Measurements from ENCODE around the gene TUBB4A.

The TUBB4A gene

DNA sequence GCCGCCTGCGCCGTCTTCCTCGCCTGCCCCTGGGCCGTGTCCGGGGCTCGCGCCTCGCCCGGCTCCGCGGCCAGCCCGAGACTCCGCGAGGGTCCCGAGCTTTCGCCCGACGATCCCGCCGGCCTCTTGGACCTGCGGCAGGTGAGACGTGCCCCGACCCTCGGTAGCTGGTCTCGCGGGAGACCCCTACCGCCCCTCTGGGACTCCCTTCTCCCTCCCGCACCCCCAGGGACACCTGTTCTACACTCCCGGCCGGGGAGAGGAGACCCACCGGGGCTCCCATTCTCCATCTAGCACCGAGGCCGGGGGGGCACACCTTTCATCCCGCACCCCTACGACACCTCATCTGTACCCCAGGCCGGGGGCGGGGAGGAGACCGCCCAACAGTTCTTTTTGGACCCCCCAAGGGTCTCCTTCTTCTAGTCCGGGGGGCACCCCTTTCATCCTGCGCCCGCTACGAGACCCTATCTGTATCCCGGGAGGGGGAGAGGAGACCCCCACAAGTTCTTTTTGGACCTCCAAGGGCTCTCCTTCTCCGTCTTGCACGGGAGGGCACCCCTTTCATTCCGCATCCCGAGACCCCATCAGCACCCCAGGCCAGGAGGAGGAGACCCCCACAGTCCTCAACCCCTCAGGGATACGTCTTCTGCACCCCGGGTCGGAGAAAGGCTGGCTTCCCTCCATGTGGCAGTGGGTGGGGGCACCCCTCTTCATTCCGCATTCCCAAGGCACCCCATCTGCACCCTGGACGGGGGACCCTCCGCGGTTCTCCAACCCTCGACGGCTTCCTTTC is 29.2 kb upstream of the TUBB4A start:
- TF ChIP-seq CTCF (IDR thresholded peaks at IDR 0.05; ENCODE audit: control insufficient read depth, insufficient read depth, low read depth, low read length, missing control alignments), result no peak
- DNase-seq (ENCODE audit: low read depth), result no peak
- H3K4me3 ChIP-seq (ENCODE audit: control insufficient read depth, low read depth, low read length), result peak overlapping the region; percentile 59

- H3K4me3 ChIP-seq (ENCODE audit: control insufficient read depth, low read depth, low read length), result peak within 1 kb of the TSS; percentile 59
- no peak for TF ChIP-seq CTCF (IDR thresholded peaks at IDR 0.05; ENCODE audit: control insufficient read depth, insufficient read depth, low read depth, low read length, missing control alignments)
- peak; percentile 24 for DNase-seq (ENCODE audit: low read depth)
These were observed 28.5 kb upstream of the TUBB4A start, which contains the start of gene TNFSF9 for GRCh38 chr19:6530386-6531162. Gene TNFSF9, plus strand, starts transcription at chr19:6531026. Its CDS starts 11 bp downstream, at chr19:6531037.

GRCh38 chr19:6529937-6530385 is 27.9 kb upstream of the TUBB4A start:
- peak overlapping the region; percentile 59 for H3K4me3 ChIP-seq (ENCODE audit: control insufficient read depth, low read depth, low read length)
- TF ChIP-seq CTCF (IDR thresholded peaks at IDR 0.05; ENCODE audit: control insufficient read depth, insufficient read depth, low read depth, low read length, missing control alignments), result no peak
- DNase-seq (ENCODE audit: low read depth), result no peak

GRCh38 chr19:6529351-6529750 is 27.2 kb upstream of the TUBB4A start:
- no peak overlapping the region for H3K4me3 ChIP-seq (ENCODE audit: control insufficient read depth, low read depth, low read length)
- no peak for TF ChIP-seq CTCF (IDR thresholded peaks at IDR 0.05; ENCODE audit: control insufficient read depth, insufficient read depth, low read depth, low read length, missing control alignments)

DNA sequence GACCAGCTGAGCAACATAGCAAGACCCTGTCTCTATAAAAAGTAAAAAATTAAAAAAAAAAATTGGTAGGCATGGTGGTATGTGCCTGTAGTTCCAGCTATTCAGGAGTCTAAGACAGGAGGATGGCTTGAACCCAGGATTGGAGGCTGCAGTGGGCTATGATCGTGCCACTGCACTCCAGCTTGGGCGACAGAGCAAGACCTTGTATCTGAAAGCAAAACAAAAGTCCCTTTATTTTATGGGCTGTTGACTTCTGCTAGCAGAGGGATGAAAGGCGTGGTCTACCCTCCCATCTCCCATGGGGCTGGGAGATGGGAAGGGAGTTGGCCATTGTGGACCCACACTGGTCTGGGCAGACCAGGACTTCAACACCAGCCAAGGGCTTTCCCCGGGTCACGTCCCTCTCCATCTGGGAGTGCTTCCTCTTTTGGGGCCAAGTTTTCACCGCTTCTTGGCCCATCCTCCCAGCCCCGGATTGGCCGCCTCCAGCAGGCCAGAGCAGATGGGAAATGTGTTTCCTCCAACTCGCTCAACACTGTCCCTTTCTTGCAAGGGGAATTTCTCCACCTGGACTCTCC is 26.5 kb upstream of the TUBB4A start:
- TF ChIP-seq CTCF (IDR thresholded peaks at IDR 0.05; ENCODE audit: control insufficient read depth, insufficient read depth, low read depth, low read length, missing control alignments), result no peak
- DNase-seq (ENCODE audit: low read depth), result no peak
- H3K4me3 ChIP-seq (ENCODE audit: control insufficient read depth, low read depth, low read length), result no peak overlapping the region

More at GRCh38 chr19:6529351-6529750, 27.2 kb upstream of the TUBB4A start:
- no peak for DNase-seq (ENCODE audit: low read depth)

DNA sequence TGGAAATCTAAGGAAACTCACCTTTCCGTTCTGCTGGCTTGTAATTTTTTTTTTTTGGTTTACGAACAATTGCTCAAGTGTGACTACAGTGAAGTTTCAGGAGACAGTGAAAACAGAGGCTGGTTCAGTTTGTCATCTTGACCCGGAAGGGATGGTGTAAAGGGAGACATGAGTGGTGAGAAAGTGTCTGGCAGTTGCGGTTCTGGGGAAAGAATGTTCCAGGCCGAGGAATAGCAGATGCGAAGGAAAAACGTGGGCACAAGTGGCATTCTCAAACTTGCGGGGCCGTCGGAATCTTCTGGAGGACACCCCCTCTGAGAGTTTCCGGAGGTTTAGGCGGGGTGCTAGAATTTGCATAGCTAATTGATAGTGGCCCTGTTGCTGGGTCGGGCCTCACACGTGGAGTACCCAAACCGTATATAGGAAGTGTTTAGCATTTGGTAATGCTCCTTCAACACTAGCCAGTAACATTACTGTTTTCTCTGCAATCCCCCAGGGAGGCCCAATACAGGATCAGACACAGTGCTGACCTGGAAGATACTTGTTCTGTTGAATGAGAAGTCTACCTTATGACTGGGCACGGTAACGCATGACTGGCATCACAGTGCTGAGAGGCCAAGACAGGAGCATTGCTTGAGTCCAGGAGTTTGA is 25.9 kb upstream of the TUBB4A start:
- no peak overlapping the region for H3K4me3 ChIP-seq (ENCODE audit: control insufficient read depth, low read depth, low read length)
- TF ChIP-seq CTCF (IDR thresholded peaks at IDR 0.05; ENCODE audit: control insufficient read depth, insufficient read depth, low read depth, low read length, missing control alignments), result no peak
- no peak for DNase-seq (ENCODE audit: low read depth)
